SK-N-SH (cell line): ENCODE data around the gene SDR39U1. TPM values are rescaled to one million over a fixed set of nuclear protein-coding genes. Genes with fewer than 3 reads are reported as not detected.

ENCODE experiments used
- CTCF ChIA-PET: fragments of 300-600, 350-600 bp; formaldehyde crosslinking; extraction: SDS; loops from one replicate; lab custom pipeline; 2021; lab: Yijun Ruan, JAX
- POLR2A ChIA-PET: fragments of 350-600 bp; sonication (Branson Sonifier 250); formaldehyde crosslinking; extraction: SDS; loops from one replicate; lab custom pipeline; 2020; ENCODE audit warnings: antibody characterized with exemption, inconsistent platforms; lab: Yijun Ruan, JAX
- DNase-seq: peaks from one replicate; pipeline ENCODE4 v3.0.0; 2012
- H2AFZ ChIP-seq: fragments of 200-600 bp; sonication (generic); 2 replicates; pipeline ENCODE4 v1.8.1; 2016; ENCODE audit warnings: antibody characterized with exemption, mild to moderate bottlenecking, low read depth
- H3F3A ChIP-seq: fragments of 200-600 bp; sonication (generic); replicated peaks from 2 replicates; pipeline ENCODE3; 2016; ENCODE audit warnings: antibody characterized with exemption, mild to moderate bottlenecking; ENCODE audit not compliant: insufficient read depth
- H3K27ac ChIP-seq, 2 experiments: fragments of 200-500 bp in 1 of 2; fragments of 200-600 bp in 1 of 2; sonication (Bioruptor generic) in 1 of 2; sonication (generic), shearing (Covaris generic) in 1 of 2; 2 replicates each; pipeline versions ENCODE4 v1.5.1 to v1.6.1; 2014 to 2016; ENCODE audit warnings: low read depth in 2 of 2, inconsistent platforms in 1 of 2, low read length in 1 of 2, mild to moderate bottlenecking in 1 of 2, mixed read lengths in 1 of 2
- H3K27me3 ChIP-seq: fragments of 200-600 bp; sonication (generic), shearing (Covaris generic); 2 replicates; pipeline ENCODE4 v1.6.1; 2016; ENCODE audit warnings: mixed run types; ENCODE audit not compliant: insufficient read depth
- H3K36me3 ChIP-seq, 2 experiments: fragments of 200-500 bp in 1 of 2; fragments of 200-600 bp in 1 of 2; sonication (Bioruptor generic) in 1 of 2; sonication (generic) in 1 of 2; replicated peaks in 1 of 2; 2 replicates each; pipeline versions ENCODE3 to v1.5.1; 2014 to 2016; ENCODE audit warnings: low read length in 1 of 2, mild to moderate bottlenecking in 1 of 2; ENCODE audit not compliant: insufficient read depth in 2 of 2, control insufficient read depth in 1 of 2
- H3K4me1 ChIP-seq, 2 experiments: fragments of 200-500 bp in 1 of 2; fragments of 200-600 bp in 1 of 2; sonication (Bioruptor generic) in 1 of 2; sonication (generic), shearing (Covaris generic) in 1 of 2; 2 replicates each; pipeline versions ENCODE4 v1.5.1 to v1.6.1; 2014 to 2016; ENCODE audit warnings: low read depth in 1 of 2, low read length in 1 of 2, mixed run types in 1 of 2; ENCODE audit not compliant: insufficient read depth in 2 of 2, control insufficient read depth in 1 of 2
- H3K4me2 ChIP-seq: fragments of 200-600 bp; sonication (generic), shearing (Covaris generic); 2 replicates; pipeline ENCODE4 v1.6.1; 2017; ENCODE audit warnings: mixed run types
- H3K4me3 ChIP-seq, 2 experiments: fragments of 200-500 bp in 1 of 2; fragments of 200-600 bp in 1 of 2; sonication (Bioruptor generic) in 1 of 2; sonication (generic), shearing (Covaris generic) in 1 of 2; 2 replicates each; pipeline versions ENCODE4 v1.5.1 to v1.8.1; 2014 to 2016; ENCODE audit warnings: low read depth in 2 of 2, inconsistent platforms in 1 of 2, low read length in 1 of 2, mild to moderate bottlenecking in 1 of 2, mixed read lengths in 1 of 2, moderate library complexity in 1 of 2
- H3K79me2 ChIP-seq: fragments of 200-600 bp; sonication (generic); 2 replicates; pipeline ENCODE4 v1.8.1; 2017; ENCODE audit warnings: mild to moderate bottlenecking; ENCODE audit not compliant: insufficient read depth
- H3K9ac ChIP-seq: fragments of 200-600 bp; sonication (generic); 2 replicates; pipeline ENCODE4 v1.6.1; 2017; ENCODE audit warnings: mixed run types
- H3K9me2 ChIP-seq: fragments of 200-600 bp; sonication (generic); 2 replicates; pipeline ENCODE4 v1.6.1; 2017; ENCODE audit warnings: mixed run types
- H3K9me3 ChIP-seq: fragments of 200-600 bp; sonication (generic); 2 replicates; pipeline ENCODE4 v1.6.1; 2017; ENCODE audit warnings: mixed run types, mild to moderate bottlenecking, moderate library complexity
- H4K20me1 ChIP-seq: fragments of 200-600 bp; sonication (generic); 2 replicates; pipeline ENCODE4 v1.6.1; 2017; ENCODE audit warnings: mild to moderate bottlenecking, mixed run types; ENCODE audit not compliant: insufficient read depth
- CHD2 ChIP-seq: fragments of 150-350 bp; IDR thresholded peaks from 2 replicates; pipeline ENCODE4 v1.6.1; 2018; ENCODE audit warnings: low read length; ENCODE audit not compliant: partially characterized antibody
- CTCF ChIP-seq: fragments of 200-600 bp; sonication (generic); IDR thresholded peaks from 2 replicates; pipeline ENCODE4 v1.6.1; 2017; ENCODE audit warnings: antibody characterized with exemption, mild to moderate bottlenecking, moderate library complexity
- ELF1 ChIP-seq: IDR thresholded peaks from 2 replicates; pipeline ENCODE4 v1.4.0; 2012
- FOXJ3 ChIP-seq: sonication (generic); formaldehyde crosslinking; IDR thresholded peaks from 2 replicates; pipeline ENCODE4 v1.5.1; 2020; ENCODE audit warnings: mild to moderate bottlenecking, missing genetic modification reagents
- GABPA ChIP-seq: IDR thresholded peaks from 2 replicates; pipeline ENCODE4 v1.4.0; 2012; ENCODE audit warnings: low read depth, mild to moderate bottlenecking
- MAX ChIP-seq: IDR thresholded peaks from 2 replicates; pipeline ENCODE4 v1.4.0; 2012; ENCODE audit warnings: low read depth
- MXI1 ChIP-seq: IDR thresholded peaks from 2 replicates; pipeline ENCODE4 v1.6.1; 2012; ENCODE audit warnings: mild to moderate bottlenecking, low read depth, low read length, improper control_type of control experiment
- NRF1 ChIP-seq: IDR thresholded peaks from 2 replicates; pipeline ENCODE4 v1.6.1; 2012; ENCODE audit warnings: low read depth, mild to moderate bottlenecking, low read length
- POLR2AphosphoS5 ChIP-seq: IDR thresholded peaks from 2 replicates; pipeline ENCODE4 v1.6.1; 2012; ENCODE audit warnings: low read depth, low read length
- SIN3A ChIP-seq: IDR thresholded peaks from 2 replicates; pipeline ENCODE4 v1.6.1; 2012; ENCODE audit warnings: low read depth, mild to moderate bottlenecking, low read length, moderate library complexity, borderline replicate concordance
- TAF1 ChIP-seq: IDR thresholded peaks from 2 replicates; pipeline ENCODE4 v1.6.1; 2012; ENCODE audit warnings: low read depth, mild to moderate bottlenecking, low read length, moderate library complexity, borderline replicate concordance
- WGBS: methylation state at CpG from one replicate; pipeline ENCODE4 v1.1.6; 2017; ENCODE audit warnings: low lambda C conversion rate; 5-methylcytosine and 5-hydroxymethylcytosine counted together
- polyA plus RNA-seq, 3 experiments: library from polyadenylated mRNA; depleted of rRNA; stranded (reverse); fragments of >200 nt; gene quantifications; 2 replicates each; pipeline ENCODE4 v1.2.3, GENCODE V29; 2012
- TF ChIP-seq, protein P1 (sequence below): fragments of 150-350 bp; IDR thresholded peaks from 2 replicates; pipeline ENCODE4 v1.6.1; 2017; ENCODE audit warnings: antibody characterized with exemption, low read length, low read depth, borderline replicate concordance
- TF ChIP-seq, protein P2 (sequence below): IDR thresholded peaks from 2 replicates; pipeline ENCODE4 v1.6.1; 2012; ENCODE audit warnings: mild to moderate bottlenecking, low read depth, low read length, moderate library complexity
- TF ChIP-seq, protein P3 (sequence below): IDR thresholded peaks from 2 replicates; pipeline ENCODE4 v1.4.0; 2012; ENCODE audit warnings: low read depth, borderline replicate concordance
- TF ChIP-seq, protein P4 (sequence below): fragments of 150-350 bp; IDR thresholded peaks from 2 replicates; pipeline ENCODE4 v1.6.1; 2016; ENCODE audit warnings: mild to moderate bottlenecking, low read depth, low read length

The SDR39U1 gene, protein sequence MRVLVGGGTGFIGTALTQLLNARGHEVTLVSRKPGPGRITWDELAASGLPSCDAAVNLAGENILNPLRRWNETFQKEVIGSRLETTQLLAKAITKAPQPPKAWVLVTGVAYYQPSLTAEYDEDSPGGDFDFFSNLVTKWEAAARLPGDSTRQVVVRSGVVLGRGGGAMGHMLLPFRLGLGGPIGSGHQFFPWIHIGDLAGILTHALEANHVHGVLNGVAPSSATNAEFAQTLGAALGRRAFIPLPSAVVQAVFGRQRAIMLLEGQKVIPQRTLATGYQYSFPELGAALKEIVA
- polyA plus RNA-seq (2012; rRNA removed) = 81.8 and 88.4 TPM in 2 replicates
- polyA plus RNA-seq (2012; cell fraction: cytosol; rRNA removed) = 41.3 and 52.9 TPM in 2 replicates
- polyA plus RNA-seq (2012; cell fraction: nucleus; rRNA removed) = 292 and 320 TPM in 2 replicates

GRCh38 chr14:24442240-24443052, at the start of gene SDR39U1:
Gene SDR39U1 (minus strand): TSS chr14:24442776. CDS start chr14:24442769, 7 bp downstream.
- Histone ChIP-seq H3K4me3 (peak within 1 kb of the TSS; percentile 61 to 75), H3K36me3 (peaks cover 27 to 39% of the 10 kb centered on the region in 2 experiments), H3F3A (peaks cover 7% of the 10 kb centered on the region), H4K20me1 (no peaks in the 10 kb centered on the region), H3K9me3 (no peaks in the 10 kb centered on the region), H3K9me2 (no peaks in the 10 kb centered on the region), H2AFZ (peak within 1 kb of the TSS; percentile 89), H3K27me3 (no peaks in the 10 kb centered on the region), H3K79me2 (peaks cover 30% of the 10 kb centered on the region), H3K4me1 (peaks cover 0 to 17% of the 10 kb centered on the region in 2 experiments; a peak in 2 of 4 replicates), H3K4me2 (peak within 1 kb of the TSS; percentile 94), H3K9ac (peak within 1 kb of the TSS; percentile 97), H3K27ac (peak within 1 kb of the TSS; percentile 97 to 98)
- CTCF ChIA-PET = interaction anchor here (0.7 to 16.4 kb wide), 7 partner anchors 11 to 134 kb away, joined by 3 to 445 read pairs (median 11); partner anchors contain the start of genes ADCY4, CBLN3, CIDEB and KHNYN
- WGBS = 1% methylated on average over 43 of the region's 52 CpGs
- TF ChIP-seq CTCF = no peak
- TF ChIP-seq NRF1 = peak; percentile 94
- TF ChIP-seq POLR2AphosphoS5 = peak; percentile 79
- peak; percentile 93 for TF ChIP-seq CHD2
- TF ChIP-seq MAX = peak; percentile 70; the same call in 1 of the 2 replicates
- TF ChIP-seq GABPA = peak; percentile 93
- peak; percentile 80 for TF ChIP-seq ELF1
- TF ChIP-seq, protein P1, sequence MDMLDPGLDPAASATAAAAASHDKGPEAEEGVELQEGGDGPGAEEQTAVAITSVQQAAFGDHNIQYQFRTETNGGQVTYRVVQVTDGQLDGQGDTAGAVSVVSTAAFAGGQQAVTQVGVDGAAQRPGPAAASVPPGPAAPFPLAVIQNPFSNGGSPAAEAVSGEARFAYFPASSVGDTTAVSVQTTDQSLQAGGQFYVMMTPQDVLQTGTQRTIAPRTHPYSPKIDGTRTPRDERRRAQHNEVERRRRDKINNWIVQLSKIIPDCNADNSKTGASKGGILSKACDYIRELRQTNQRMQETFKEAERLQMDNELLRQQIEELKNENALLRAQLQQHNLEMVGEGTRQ = peak; percentile 68
- TF ChIP-seq SIN3A = 0 out of 2 replicates have a peak, but pooled peaks have one; percentile 20
- peak; percentile 50; the same call in 1 of the 2 replicates for TF ChIP-seq TAF1
- TF ChIP-seq, protein P2, sequence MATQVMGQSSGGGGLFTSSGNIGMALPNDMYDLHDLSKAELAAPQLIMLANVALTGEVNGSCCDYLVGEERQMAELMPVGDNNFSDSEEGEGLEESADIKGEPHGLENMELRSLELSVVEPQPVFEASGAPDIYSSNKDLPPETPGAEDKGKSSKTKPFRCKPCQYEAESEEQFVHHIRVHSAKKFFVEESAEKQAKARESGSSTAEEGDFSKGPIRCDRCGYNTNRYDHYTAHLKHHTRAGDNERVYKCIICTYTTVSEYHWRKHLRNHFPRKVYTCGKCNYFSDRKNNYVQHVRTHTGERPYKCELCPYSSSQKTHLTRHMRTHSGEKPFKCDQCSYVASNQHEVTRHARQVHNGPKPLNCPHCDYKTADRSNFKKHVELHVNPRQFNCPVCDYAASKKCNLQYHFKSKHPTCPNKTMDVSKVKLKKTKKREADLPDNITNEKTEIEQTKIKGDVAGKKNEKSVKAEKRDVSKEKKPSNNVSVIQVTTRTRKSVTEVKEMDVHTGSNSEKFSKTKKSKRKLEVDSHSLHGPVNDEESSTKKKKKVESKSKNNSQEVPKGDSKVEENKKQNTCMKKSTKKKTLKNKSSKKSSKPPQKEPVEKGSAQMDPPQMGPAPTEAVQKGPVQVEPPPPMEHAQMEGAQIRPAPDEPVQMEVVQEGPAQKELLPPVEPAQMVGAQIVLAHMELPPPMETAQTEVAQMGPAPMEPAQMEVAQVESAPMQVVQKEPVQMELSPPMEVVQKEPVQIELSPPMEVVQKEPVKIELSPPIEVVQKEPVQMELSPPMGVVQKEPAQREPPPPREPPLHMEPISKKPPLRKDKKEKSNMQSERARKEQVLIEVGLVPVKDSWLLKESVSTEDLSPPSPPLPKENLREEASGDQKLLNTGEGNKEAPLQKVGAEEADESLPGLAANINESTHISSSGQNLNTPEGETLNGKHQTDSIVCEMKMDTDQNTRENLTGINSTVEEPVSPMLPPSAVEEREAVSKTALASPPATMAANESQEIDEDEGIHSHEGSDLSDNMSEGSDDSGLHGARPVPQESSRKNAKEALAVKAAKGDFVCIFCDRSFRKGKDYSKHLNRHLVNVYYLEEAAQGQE = no peak
- TF ChIP-seq, protein P3, sequence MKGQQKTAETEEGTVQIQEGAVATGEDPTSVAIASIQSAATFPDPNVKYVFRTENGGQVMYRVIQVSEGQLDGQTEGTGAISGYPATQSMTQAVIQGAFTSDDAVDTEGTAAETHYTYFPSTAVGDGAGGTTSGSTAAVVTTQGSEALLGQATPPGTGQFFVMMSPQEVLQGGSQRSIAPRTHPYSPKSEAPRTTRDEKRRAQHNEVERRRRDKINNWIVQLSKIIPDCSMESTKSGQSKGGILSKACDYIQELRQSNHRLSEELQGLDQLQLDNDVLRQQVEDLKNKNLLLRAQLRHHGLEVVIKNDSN = peak; percentile 93
- TF ChIP-seq FOXJ3 (CRISPR knock-in tag) = no peak
- TF ChIP-seq MXI1 = peak; percentile 90
- TF ChIP-seq, protein P4, sequence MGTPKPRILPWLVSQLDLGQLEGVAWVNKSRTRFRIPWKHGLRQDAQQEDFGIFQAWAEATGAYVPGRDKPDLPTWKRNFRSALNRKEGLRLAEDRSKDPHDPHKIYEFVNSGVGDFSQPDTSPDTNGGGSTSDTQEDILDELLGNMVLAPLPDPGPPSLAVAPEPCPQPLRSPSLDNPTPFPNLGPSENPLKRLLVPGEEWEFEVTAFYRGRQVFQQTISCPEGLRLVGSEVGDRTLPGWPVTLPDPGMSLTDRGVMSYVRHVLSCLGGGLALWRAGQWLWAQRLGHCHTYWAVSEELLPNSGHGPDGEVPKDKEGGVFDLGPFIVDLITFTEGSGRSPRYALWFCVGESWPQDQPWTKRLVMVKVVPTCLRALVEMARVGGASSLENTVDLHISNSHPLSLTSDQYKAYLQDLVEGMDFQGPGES = peak; percentile 16; the same call in 1 of the 2 replicates
- DNase-seq = peak; percentile 92
- POLR2A ChIA-PET = interaction anchor here (0.6 to 1.8 kb wide), 6 partner anchors 13 to 200 kb away, joined by 3 to 7 read pairs (median 4); partner anchors contain the start of genes CBLN3, KHNYN and TINF2
